Left lung (tissue), 10 donors: ENCODE results near the gene KLRF1. TPM values are rescaled to one million over a fixed set of nuclear protein-coding genes. Genes with fewer than 3 reads are reported as not detected.

Experiments used
- ATAC-seq: fragments of 200-7000 bp; cut with Tn5 transposase; one replicate; pipeline ENCODE4 v1.9.1; 2020; ENCODE audit warnings: moderate library complexity
- DNase-seq, 4 donors: peaks; one replicate each; pipeline ENCODE4 v3.0.0-alpha.2; 2013 to 2020
- H3K27ac ChIP-seq, 2 donors: fragments of 200-600 bp; sonication (generic) in 1 of 2; one replicate each; pipeline versions ENCODE4 v1.5.0 to v1.8.0; 2020 to 2021
- H3K27me3 ChIP-seq, 2 donors: fragments of 200-600 bp; sonication (generic) in 1 of 2; one replicate each; pipeline versions ENCODE4 v1.5.0 to v1.8.0; 2020 to 2021
- H3K36me3 ChIP-seq, 2 donors: fragments of 200-600 bp; sonication (generic) in 1 of 2; one replicate each; pipeline versions ENCODE4 v1.5.0 to v1.8.0; 2020 to 2021
- H3K4me1 ChIP-seq, 2 donors: fragments of 200-600 bp; one replicate each; pipeline ENCODE4 v1.8.0; 2021
- H3K4me3 ChIP-seq, 2 donors: fragments of 200-600 bp; sonication (generic) in 1 of 2; one replicate each; pipeline versions ENCODE4 v1.5.0 to v1.8.0; 2020 to 2021; ENCODE audit warnings: mild to moderate bottlenecking in 1 of 2
- H3K9me3 ChIP-seq, 2 donors: fragments of 200-600 bp; sonication (generic) in 1 of 2; one replicate each; pipeline versions ENCODE4 v1.5.0 to v1.8.0; 2020 to 2021
- CTCF ChIP-seq, 2 donors: fragments of 200-600 bp; sonication (generic) in 1 of 2; IDR thresholded peaks; one replicate each; pipeline versions ENCODE4 v1.5.0 to v1.8.0; 2021; ENCODE audit warnings: antibody characterized with exemption in 2 of 2
- intact Hi-C, 2 donors: fragments of 100-400 bp; cut with DNase I; formaldehyde crosslinking; loops; one replicate each; pipeline versions ENCODE4 v1.11.2 to v1.14.2; 2022
- polyA plus RNA-seq, 6 donors: library from polyadenylated mRNA; unstranded; fragments of 120-200 nt; gene quantifications; one replicate each; pipeline ENCODE4 v1.2.1, GENCODE V29; 2013; ENCODE audit not compliant: insufficient read length in 6 of 6
- total RNA-seq, 2 donors: library from RNA; stranded (reverse); fragmentation: NEBNext Ultra II Directional; extraction: Animal tissue kit (Norgen Biotek cat#: 25700); gene quantifications; one replicate each; pipeline ENCODE4 v1.2.1, GENCODE V29; 2021
- donor health status: DM: no; HTN: yes; CAD: no.
- donor health status: DM: no; HTN: no; CAD: no.

KLRF1 gene
- total and polyA plus RNA-seq, 8 donors, result 0.59 to 2.2 (median 1.1) TPM

- TF ChIP-seq CTCF (IDR thresholded peaks at IDR 0.05), result no peak
- Histone ChIP-seq H3K4me1 (peaks cover 0 to 22% of the 10 kb centered on the region in 2 donors), H3K9me3 (no peaks in the 10 kb centered on the region), H3K4me3 (no peak overlapping the region), H3K36me3 (no peaks in the 10 kb centered on the region), H3K27me3 (peaks cover 0 to 3% of the 10 kb centered on the region in 2 donors), H3K27ac (no peak overlapping the region)
- no peak for DNase-seq
- intact Hi-C loops, result no loop called here
- ATAC-seq, result no peak
Measured at GRCh38 chr12:9808504-9808903, 18.8 kb upstream of the KLRF1 start.

- Histone ChIP-seq H3K4me3 (no peak overlapping the region), H3K36me3 (no peaks in the 10 kb centered on the region), H3K27ac (no peak overlapping the region), H3K4me1 (peaks cover 0 to 30% of the 10 kb centered on the region in 2 donors), H3K27me3 (peaks cover 0 to 9% of the 10 kb centered on the region in 2 donors), H3K9me3 (no peaks in the 10 kb centered on the region)
- ATAC-seq, result no peak
- intact Hi-C loops, result no loop called here
- no peak for DNase-seq
- TF ChIP-seq CTCF (IDR thresholded peaks at IDR 0.05), result no peak
Measured at GRCh38 chr12:9809338-9809737, 17.9 kb upstream of the KLRF1 start.

- Histone ChIP-seq H3K4me3 (no peak overlapping the region), H3K27me3 (peaks cover 0 to 9% of the 10 kb centered on the region in 2 donors), H3K4me1 (peaks cover 0 to 30% of the 10 kb centered on the region in 2 donors), H3K9me3 (no peaks in the 10 kb centered on the region), H3K27ac (no peak overlapping the region), H3K36me3 (no peaks in the 10 kb centered on the region)
- DNase-seq, result no peak
- intact Hi-C loops, result no loop called here
- no peak for ATAC-seq
- no peak for TF ChIP-seq CTCF (IDR thresholded peaks at IDR 0.05)
Measured at GRCh38 chr12:9809866-9810265, 17.4 kb upstream of the KLRF1 start.

- H3K9me3 ChIP-seq, result no peaks in the 10 kb centered on the region
- no peak for ATAC-seq
- H3K27me3 ChIP-seq, result peaks cover 0 to 9% of the 10 kb centered on the region in 2 donors
- intact Hi-C loops, result no loop called here
- H3K4me1 ChIP-seq, result peaks cover 0 to 30% of the 10 kb centered on the region in 2 donors
- no peak overlapping the region for H3K4me3 ChIP-seq
- TF ChIP-seq CTCF (IDR thresholded peaks at IDR 0.05), result no peak
- H3K27ac ChIP-seq, result no peak overlapping the region
- no peak for DNase-seq
- H3K36me3 ChIP-seq, result no peaks in the 10 kb centered on the region
Measured at GRCh38 chr12:9810671-9811070, 16.6 kb upstream of the KLRF1 start.

- Histone ChIP-seq H3K27ac (no peak overlapping the region), H3K4me3 (no peak overlapping the region), H3K36me3 (no peaks in the 10 kb centered on the region), H3K27me3 (peaks cover 0 to 9% of the 10 kb centered on the region in 2 donors), H3K9me3 (no peaks in the 10 kb centered on the region), H3K4me1 (peaks cover 0 to 30% of the 10 kb centered on the region in 2 donors)
- DNase-seq, result no peak
- intact Hi-C loops, result no loop called here
- no peak for TF ChIP-seq CTCF (IDR thresholded peaks at IDR 0.05)
- ATAC-seq, result no peak
Measured at GRCh38 chr12:9811621-9812020, 15.7 kb upstream of the KLRF1 start.
